AG04450 (cell line): Measurements from ENCODE around the gene PRSS21. TPM values are rescaled to one million over a fixed set of nuclear protein-coding genes. Genes with fewer than 3 reads are reported as not detected.

Experiments
- CTCF ChIA-PET: fragments of 300-600, 350-600 bp; formaldehyde crosslinking; extraction: SDS; loops from one replicate; lab custom pipeline; 2022; ENCODE audit warnings: antibody characterized with exemption, inconsistent platforms; lab: Charles Lee
- POLR2A ChIA-PET: fragments of 350-600 bp; formaldehyde crosslinking; extraction: SDS; loops from one replicate; lab custom pipeline; 2021; ENCODE audit warnings: antibody characterized with exemption, inconsistent platforms; lab: Yijun Ruan, JAX
- DNase-seq: peaks from one replicate; pipeline ENCODE4 v3.0.0-alpha.2; 2011; ENCODE audit warnings: low read depth, low spot score
- H3K27ac ChIP-seq: one replicate; pipeline ENCODE4 v1.5.1; 2012; ENCODE audit warnings: low read depth, low read length, control low read depth
- H3K27me3 ChIP-seq: one replicate; pipeline ENCODE4 v1.6.0; 2012; ENCODE audit warnings: low read length; ENCODE audit not compliant: control insufficient read depth, insufficient read depth
- H3K4me3 ChIP-seq: 2 replicates; pipeline ENCODE4 v1.5.1; 2011; ENCODE audit warnings: mild to moderate bottlenecking, low read depth, low read length, control low read depth
- H3K9me3 ChIP-seq: 2 replicates; pipeline ENCODE4 v1.5.1; 2012; ENCODE audit warnings: low read length; ENCODE audit not compliant: control insufficient read depth, insufficient read depth
- polyA plus RNA-seq: library from polyadenylated mRNA; depleted of rRNA; stranded (reverse); fragments of >200 nt; gene quantifications from 2 replicates; pipeline ENCODE4 v1.2.3, GENCODE V29; 2011
- TF ChIP-seq, protein P1 (sequence below): IDR thresholded peaks from 2 replicates; pipeline ENCODE4 v1.5.1; 2011; ENCODE audit warnings: low read depth, low read length, control low read depth, inconsistent platforms

The PRSS21 gene
- polyA plus RNA-seq, 1 experiment = 0.17 TPM

DNA sequence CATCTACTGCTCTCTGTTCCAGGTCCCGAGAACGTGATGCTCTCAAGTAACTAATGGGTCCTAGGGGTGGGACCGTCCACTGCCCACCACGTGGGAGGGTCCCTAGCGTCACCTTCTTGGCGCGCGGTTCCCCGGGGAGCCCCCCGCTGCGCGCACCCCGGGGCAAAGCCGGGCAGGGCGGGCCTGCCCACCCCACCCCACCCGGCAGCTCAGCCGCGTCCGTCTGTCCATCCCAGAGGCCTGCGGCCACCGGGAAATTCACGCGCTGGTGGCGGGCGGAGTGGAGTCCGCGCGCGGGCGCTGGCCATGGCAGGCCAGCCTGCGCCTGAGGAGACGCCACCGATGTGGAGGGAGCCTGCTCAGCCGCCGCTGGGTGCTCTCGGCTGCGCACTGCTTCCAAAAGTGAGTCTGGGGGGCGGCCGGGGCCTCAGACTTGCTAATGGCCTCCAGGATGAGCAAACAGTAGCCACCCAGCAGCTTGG lies 18.3 kb upstream of the PRSS21 start:
- peaks cover 9% of the 10 kb centered on the region for H3K27me3 ChIP-seq
- H3K9me3 ChIP-seq = no peaks in the 10 kb centered on the region
- TF ChIP-seq, protein P1, sequence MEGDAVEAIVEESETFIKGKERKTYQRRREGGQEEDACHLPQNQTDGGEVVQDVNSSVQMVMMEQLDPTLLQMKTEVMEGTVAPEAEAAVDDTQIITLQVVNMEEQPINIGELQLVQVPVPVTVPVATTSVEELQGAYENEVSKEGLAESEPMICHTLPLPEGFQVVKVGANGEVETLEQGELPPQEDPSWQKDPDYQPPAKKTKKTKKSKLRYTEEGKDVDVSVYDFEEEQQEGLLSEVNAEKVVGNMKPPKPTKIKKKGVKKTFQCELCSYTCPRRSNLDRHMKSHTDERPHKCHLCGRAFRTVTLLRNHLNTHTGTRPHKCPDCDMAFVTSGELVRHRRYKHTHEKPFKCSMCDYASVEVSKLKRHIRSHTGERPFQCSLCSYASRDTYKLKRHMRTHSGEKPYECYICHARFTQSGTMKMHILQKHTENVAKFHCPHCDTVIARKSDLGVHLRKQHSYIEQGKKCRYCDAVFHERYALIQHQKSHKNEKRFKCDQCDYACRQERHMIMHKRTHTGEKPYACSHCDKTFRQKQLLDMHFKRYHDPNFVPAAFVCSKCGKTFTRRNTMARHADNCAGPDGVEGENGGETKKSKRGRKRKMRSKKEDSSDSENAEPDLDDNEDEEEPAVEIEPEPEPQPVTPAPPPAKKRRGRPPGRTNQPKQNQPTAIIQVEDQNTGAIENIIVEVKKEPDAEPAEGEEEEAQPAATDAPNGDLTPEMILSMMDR = no peak
- ChIA-PET POLR2A (interaction anchor here (0.6 kb wide), 1 partner anchor 76 kb away, joined by 5 read pairs; no protein-coding TSS in a partner anchor), CTCF (no interaction called here)
- no peak overlapping the region for H3K4me3 ChIP-seq
- no peak overlapping the region for H3K27ac ChIP-seq
- DNase-seq = no peak

DNA sequence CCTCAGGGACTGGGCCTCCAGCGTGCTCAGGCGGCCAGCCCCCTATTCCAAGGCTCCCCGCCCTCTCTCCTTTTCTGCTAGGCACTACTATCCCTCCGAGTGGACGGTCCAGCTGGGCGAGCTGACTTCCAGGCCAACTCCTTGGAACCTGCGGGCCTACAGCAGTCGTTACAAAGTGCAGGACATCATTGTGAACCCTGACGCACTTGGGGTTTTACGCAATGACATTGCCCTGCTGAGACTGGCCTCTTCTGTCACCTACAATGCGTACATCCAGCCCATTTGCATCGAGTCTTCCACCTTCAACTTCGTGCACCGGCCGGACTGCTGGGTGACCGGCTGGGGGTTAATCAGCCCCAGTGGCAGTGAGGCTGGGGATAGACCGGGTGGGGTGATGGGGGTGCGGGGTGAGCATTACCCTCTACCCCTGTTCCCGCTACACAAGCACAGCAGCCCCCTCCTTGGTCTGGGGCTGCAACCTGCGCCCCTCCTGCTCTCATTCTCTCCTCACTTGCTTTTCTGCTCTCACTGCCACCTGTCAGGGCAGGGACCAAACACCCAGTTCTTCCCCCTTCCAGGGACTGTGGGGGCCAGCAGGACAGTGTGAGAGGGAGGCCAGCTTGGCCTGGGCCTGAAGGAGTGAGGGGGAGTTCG lies 17.7 kb upstream of the PRSS21 start:
- ChIA-PET CTCF (interaction anchor here (2.0 kb wide), 1 partner anchor 69 kb away, joined by 7 read pairs; no protein-coding TSS in a partner anchor), POLR2A (interaction anchor here (0.6 kb wide), 1 partner anchor 75 kb away, joined by 5 read pairs; no protein-coding TSS in a partner anchor)
- Histone ChIP-seq H3K27me3 (peaks cover 11% of the 10 kb centered on the region), H3K9me3 (peaks cover 5% of the 10 kb centered on the region; the same call in 1 of the 2 replicates), H3K27ac (no peak overlapping the region), H3K4me3 (no peak overlapping the region)
- DNase-seq = no peak
- TF ChIP-seq, protein P1 = no peak

DNA sequence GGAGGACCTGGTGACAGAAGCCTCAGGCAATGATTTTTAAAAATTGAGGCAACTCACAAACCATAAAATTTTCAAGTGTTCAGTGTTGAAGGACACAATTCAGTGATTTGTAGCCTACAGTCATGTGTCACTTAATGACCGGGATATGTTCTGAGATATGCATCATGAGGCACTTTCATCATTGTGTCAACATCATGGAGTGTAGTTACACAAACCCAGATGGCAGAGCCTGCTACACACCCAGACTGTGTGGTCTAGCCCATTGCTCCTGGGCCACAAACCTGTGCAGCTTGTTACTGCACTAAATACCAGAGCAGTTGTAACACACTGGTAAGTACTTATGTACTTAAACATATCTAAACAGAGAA lies 17.2 kb upstream of the PRSS21 start:
- H3K4me3 ChIP-seq = no peak overlapping the region
- peaks cover 10% of the 10 kb centered on the region for H3K9me3 ChIP-seq
- DNase-seq = no peak
- peaks cover 15% of the 10 kb centered on the region for H3K27me3 ChIP-seq
- ChIA-PET POLR2A (no interaction called here), CTCF (interaction anchor here (2.0 kb wide), 1 partner anchor 68 kb away, joined by 7 read pairs; no protein-coding TSS in a partner anchor)
- H3K27ac ChIP-seq = no peak overlapping the region
- TF ChIP-seq, protein P1 = no peak

GRCh38 chr16:2803545-2804195 lies 13.4 kb upstream of the PRSS21 start:
- CTCF ChIA-PET = no interaction called here
- Histone ChIP-seq H3K9me3 (peaks cover 13% of the 10 kb centered on the region), H3K27ac (no peak overlapping the region), H3K4me3 (no peak overlapping the region), H3K27me3 (peaks cover 17% of the 10 kb centered on the region)
- TF ChIP-seq, protein P1 = no peak
- POLR2A ChIA-PET = no interaction called here
- DNase-seq = no peak

GRCh38 chr16:2804728-2805127 lies 12.3 kb upstream of the PRSS21 start:
- POLR2A ChIA-PET = no interaction called here
- no peak overlapping the region for H3K27ac ChIP-seq
- CTCF ChIA-PET = no interaction called here
- TF ChIP-seq, protein P1 = no peak
- H3K9me3 ChIP-seq = peaks cover 13% of the 10 kb centered on the region
- H3K4me3 ChIP-seq = no peak overlapping the region
- H3K27me3 ChIP-seq = peaks cover 20% of the 10 kb centered on the region
- no peak for DNase-seq
